DND-41 (cell line): Measurements from ENCODE around the gene ARHGEF17.

Experiments used
- CTCF ChIP-seq: IDR thresholded peaks from 2 replicates; pipeline ENCODE4 v1.5.1; 2012; ENCODE audit warnings: borderline replicate concordance, low read length, moderate library complexity, mild to moderate bottlenecking; ENCODE audit not compliant: poor library complexity, severe bottlenecking; ENCODE audit errors: extremely low read depth
- EZH2 ChIP-seq: IDR thresholded peaks from 3 replicates; pipeline ENCODE4 v1.6.1; 2012; ENCODE audit warnings: borderline replicate concordance, low read depth, mild to moderate bottlenecking, moderate library complexity, low read length, inconsistent platforms; ENCODE audit not compliant: severe bottlenecking

GRCh38 chr11:73315293-73316020, 7.4 kb downstream of the ARHGEF17 start:
- no peak for TF ChIP-seq CTCF
- no peak for TF ChIP-seq EZH2
